Astrocyte (in vitro differentiated cells and primary cell): ENCODE results near the gene KRT80. TPM values are rescaled to one million over a fixed set of nuclear protein-coding genes. Genes with fewer than 3 reads are reported as not detected.

Source experiments
- DNase-seq: peaks from one replicate; pipeline ENCODE4 v3.0.0-alpha.2; 2010; ENCODE audit warnings: low read depth
- FAIRE-seq: peaks from 2 replicates; lab custom pipeline; 2011; peaks lifted over from hg19 to GRCh38; lab: Jason Lieb, UNC
- H2AFZ ChIP-seq: 2 replicates; pipeline ENCODE4 v1.6.0; 2012; ENCODE audit warnings: low read depth, low read length, inconsistent platforms
- H3K27ac ChIP-seq: 2 replicates; pipeline ENCODE4 v1.5.1; 2011; ENCODE audit warnings: low read depth, low read length, inconsistent platforms
- H3K27me3 ChIP-seq: 2 replicates; pipeline ENCODE4 v1.6.0; 2011; ENCODE audit warnings: low read length, inconsistent platforms; ENCODE audit not compliant: insufficient read depth
- H3K36me3 ChIP-seq: 2 replicates; pipeline ENCODE4 v1.5.1; 2011; ENCODE audit warnings: low read length, inconsistent platforms; ENCODE audit not compliant: insufficient read depth
- H3K4me1 ChIP-seq: 2 replicates; pipeline ENCODE4 v1.5.1; 2011; ENCODE audit warnings: low read length, inconsistent platforms; ENCODE audit not compliant: insufficient read depth
- H3K4me2 ChIP-seq: 2 replicates; pipeline ENCODE4 v1.6.0; 2012; ENCODE audit warnings: low read length, inconsistent platforms
- H3K4me3 ChIP-seq: 2 replicates; pipeline ENCODE4 v1.5.1; 2011; ENCODE audit warnings: low read depth, mild to moderate bottlenecking, low read length, inconsistent platforms; ENCODE audit not compliant: insufficient read depth
- H3K79me2 ChIP-seq: 2 replicates; pipeline ENCODE4 v1.6.0; 2012; ENCODE audit warnings: mild to moderate bottlenecking, low read length, inconsistent platforms; ENCODE audit not compliant: insufficient read depth
- H3K9ac ChIP-seq: 2 replicates; pipeline ENCODE4 v1.6.0; 2012; ENCODE audit warnings: mild to moderate bottlenecking, low read length, inconsistent platforms
- H3K9me3 ChIP-seq: 2 replicates; pipeline ENCODE4 v1.5.1; 2012; ENCODE audit warnings: low read depth, mild to moderate bottlenecking, low read length, inconsistent platforms; ENCODE audit not compliant: insufficient read depth
- H4K20me1 ChIP-seq: 2 replicates; pipeline ENCODE4 v1.6.0; 2012; ENCODE audit warnings: low read length, inconsistent platforms; ENCODE audit not compliant: insufficient read depth
- H3K27ac Mint-ChIP-seq: one replicate; pipeline ENCODE4 v1.8.0; 2021; ENCODE audit warnings: mild to moderate bottlenecking, mixed read lengths; ENCODE audit not compliant: unreplicated experiment
- H3K27me3 Mint-ChIP-seq: one replicate; pipeline ENCODE4 v1.8.0; 2021; ENCODE audit warnings: low read depth, mixed read lengths; ENCODE audit not compliant: unreplicated experiment
- H3K36me3 Mint-ChIP-seq: one replicate; pipeline ENCODE4 v1.8.0; 2021; ENCODE audit warnings: low read depth, mixed read lengths; ENCODE audit not compliant: unreplicated experiment
- H3K4me1 Mint-ChIP-seq: one replicate; pipeline ENCODE4 v1.8.0; 2021; ENCODE audit warnings: low read depth, mixed read lengths; ENCODE audit not compliant: unreplicated experiment
- H3K4me3 Mint-ChIP-seq: one replicate; pipeline ENCODE4 v1.8.0; 2021; ENCODE audit warnings: mild to moderate bottlenecking, moderate library complexity, mixed read lengths; ENCODE audit not compliant: unreplicated experiment
- H3K9me3 Mint-ChIP-seq: one replicate; pipeline ENCODE4 v1.8.0; 2021; ENCODE audit warnings: mild to moderate bottlenecking, mixed read lengths; ENCODE audit not compliant: unreplicated experiment
- EZH2 ChIP-seq: IDR thresholded peaks from 2 replicates; pipeline ENCODE4 v1.6.1; 2012; ENCODE audit warnings: mild to moderate bottlenecking, low read length, inconsistent platforms; ENCODE audit not compliant: insufficient read depth
- total RNA-seq: library from RNA; stranded (reverse); gene quantifications from 2 replicates; pipeline ENCODE4 v1.2.1, GENCODE V29; 2021
- TF ChIP-seq, protein P1 (sequence below): IDR thresholded peaks from 2 replicates; pipeline ENCODE4 v1.5.1; 2011; ENCODE audit warnings: low read depth, mild to moderate bottlenecking, inconsistent platforms, low read length, moderate library complexity; ENCODE audit not compliant: insufficient read depth

KRT80 gene
- total RNA-seq, 1 donor from 2014 or later: 3.6 TPM

DNA sequence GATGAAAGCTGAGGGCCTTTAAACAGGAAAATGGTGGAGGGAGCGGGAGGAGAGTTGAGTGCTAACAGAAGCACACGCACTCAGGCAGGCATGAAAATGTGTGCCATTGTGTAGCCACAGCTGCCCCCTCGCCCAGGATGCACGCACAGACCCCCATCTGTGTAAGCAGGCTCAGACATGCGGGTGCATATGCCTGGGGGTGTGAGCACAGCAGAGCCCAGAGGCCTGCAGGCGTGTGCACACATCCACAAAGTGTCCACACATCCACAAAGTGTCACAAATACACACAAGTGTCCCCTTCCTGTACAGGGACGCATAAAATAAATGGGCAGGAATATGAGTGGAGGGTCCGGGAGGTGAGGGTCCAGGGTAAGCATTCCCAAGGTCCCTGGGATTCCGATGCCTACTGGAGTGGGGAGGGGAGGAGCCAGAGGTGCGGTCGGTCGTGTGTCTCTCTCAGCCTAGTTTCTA lies 40.4 kb upstream of the KRT80 start:
- Histone ChIP-seq H4K20me1 (no peaks in the 10 kb centered on the region), H3K79me2 (peaks cover 4% of the 10 kb centered on the region), H3K9me3 (no peaks in the 10 kb centered on the region), H3K27me3 (no peaks in the 10 kb centered on the region), H3K9ac (peak overlapping the region; percentile 81), H2AFZ (peak overlapping the region; percentile 1), H3K27ac (peak overlapping the region; percentile 96), H3K36me3 (no peaks in the 10 kb centered on the region), H3K4me3 (no peak overlapping the region), H3K4me1 (peaks cover 48% of the 10 kb centered on the region), H3K4me2 (peak overlapping the region; percentile 75)
- FAIRE-seq: no peak
- Mint-ChIP-seq H3K4me3 (peak overlapping the region; percentile 60), H3K27ac (peak overlapping the region; percentile 77), H3K9me3 (peaks cover 2% of the 10 kb centered on the region), H3K27me3 (peaks cover 32% of the 10 kb centered on the region), H3K36me3 (peaks cover 15% of the 10 kb centered on the region), H3K4me1 (peaks cover 53% of the 10 kb centered on the region)
- TF ChIP-seq, protein P1, sequence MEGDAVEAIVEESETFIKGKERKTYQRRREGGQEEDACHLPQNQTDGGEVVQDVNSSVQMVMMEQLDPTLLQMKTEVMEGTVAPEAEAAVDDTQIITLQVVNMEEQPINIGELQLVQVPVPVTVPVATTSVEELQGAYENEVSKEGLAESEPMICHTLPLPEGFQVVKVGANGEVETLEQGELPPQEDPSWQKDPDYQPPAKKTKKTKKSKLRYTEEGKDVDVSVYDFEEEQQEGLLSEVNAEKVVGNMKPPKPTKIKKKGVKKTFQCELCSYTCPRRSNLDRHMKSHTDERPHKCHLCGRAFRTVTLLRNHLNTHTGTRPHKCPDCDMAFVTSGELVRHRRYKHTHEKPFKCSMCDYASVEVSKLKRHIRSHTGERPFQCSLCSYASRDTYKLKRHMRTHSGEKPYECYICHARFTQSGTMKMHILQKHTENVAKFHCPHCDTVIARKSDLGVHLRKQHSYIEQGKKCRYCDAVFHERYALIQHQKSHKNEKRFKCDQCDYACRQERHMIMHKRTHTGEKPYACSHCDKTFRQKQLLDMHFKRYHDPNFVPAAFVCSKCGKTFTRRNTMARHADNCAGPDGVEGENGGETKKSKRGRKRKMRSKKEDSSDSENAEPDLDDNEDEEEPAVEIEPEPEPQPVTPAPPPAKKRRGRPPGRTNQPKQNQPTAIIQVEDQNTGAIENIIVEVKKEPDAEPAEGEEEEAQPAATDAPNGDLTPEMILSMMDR: no peak
- TF ChIP-seq EZH2: no peak
- no peak for DNase-seq

DNA sequence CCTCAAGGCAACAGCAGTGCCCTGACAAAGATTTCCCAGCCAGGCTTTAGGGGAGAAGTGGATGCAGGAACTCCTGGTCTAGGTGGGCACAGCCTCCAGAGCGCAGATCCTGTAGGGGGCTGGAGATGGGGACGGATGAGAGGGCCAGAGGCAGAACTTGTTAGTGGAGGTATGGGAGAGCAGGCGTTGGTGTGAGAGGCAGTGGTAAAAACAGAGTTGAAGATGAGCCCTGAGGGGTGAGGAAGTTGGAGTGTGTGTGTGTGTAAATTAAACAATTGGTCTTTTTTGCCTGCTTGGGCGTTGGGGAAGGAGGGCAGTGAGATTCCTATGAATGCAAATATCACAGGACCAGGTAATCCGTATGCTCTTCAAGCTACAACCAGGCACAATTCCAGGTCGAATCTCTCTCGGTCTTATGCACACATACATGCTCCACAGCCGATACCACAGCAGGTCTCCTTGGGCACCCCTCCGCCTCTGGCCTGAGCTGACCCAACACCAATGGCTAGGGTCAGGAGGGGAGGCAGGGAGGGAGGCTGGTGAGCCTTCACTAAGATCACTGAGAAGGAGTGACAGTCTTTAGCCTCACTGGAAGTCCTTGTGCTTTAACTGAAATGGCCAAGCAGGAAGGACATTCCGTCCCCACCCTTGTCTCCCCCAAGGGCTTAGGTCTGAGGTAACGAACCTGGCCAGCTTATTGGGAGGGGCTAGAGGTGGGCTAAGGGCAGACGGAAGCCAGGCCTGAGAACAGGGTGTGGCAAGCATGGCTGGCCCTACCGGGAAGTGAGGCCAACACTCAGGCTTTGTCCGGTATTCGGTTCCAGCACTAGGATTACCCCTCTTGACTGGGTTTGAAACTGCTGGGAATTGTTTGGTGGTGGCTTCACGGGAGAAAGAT lies 39.7 kb upstream of the KRT80 start:
- peaks cover 48% of the 10 kb centered on the region for H3K4me1 ChIP-seq
- peak overlapping the region; percentile 96 for H3K27ac ChIP-seq
- peaks cover 4% of the 10 kb centered on the region for H3K79me2 ChIP-seq
- no peaks in the 10 kb centered on the region for H3K9me3 ChIP-seq
- FAIRE-seq: no peak
- H3K27me3 Mint-ChIP-seq: peaks cover 25% of the 10 kb centered on the region
- H3K9ac ChIP-seq: peak overlapping the region; percentile 81
- H3K9me3 Mint-ChIP-seq: peaks cover 2% of the 10 kb centered on the region
- H3K27ac Mint-ChIP-seq: peak overlapping the region; percentile 100
- TF ChIP-seq, protein P1: no peak
- TF ChIP-seq EZH2: no peak
- H3K4me3 ChIP-seq: no peak overlapping the region
- H3K27me3 ChIP-seq: no peaks in the 10 kb centered on the region
- peaks cover 9% of the 10 kb centered on the region for H3K36me3 Mint-ChIP-seq
- peak overlapping the region; percentile 75 for H3K4me2 ChIP-seq
- no peak overlapping the region for H2AFZ ChIP-seq
- no peak for DNase-seq
- no peaks in the 10 kb centered on the region for H4K20me1 ChIP-seq
- H3K4me3 Mint-ChIP-seq: peak overlapping the region; percentile 60
- no peaks in the 10 kb centered on the region for H3K36me3 ChIP-seq
- peaks cover 53% of the 10 kb centered on the region for H3K4me1 Mint-ChIP-seq
